ENCODE data around the gene CUX1. TPM values are rescaled to one million over a fixed set of nuclear protein-coding genes. Genes with fewer than 3 reads are reported as not detected.

The CUX1 gene
- total RNA-seq, 4 donors from 2014 or later: 58.2 to 295 (median 76.9) TPM

GRCh38 chr7:102072636-102073209 lies 255.3 kb downstream of the CUX1 start:
- Histone ChIP-seq H3K4me3 (no peak overlapping the region), H3K4me1 (no peaks in the 10 kb centered on the region), H3K27ac (no peak overlapping the region), H3K36me3 (no peaks in the 10 kb centered on the region), H3K9me3 (no peaks in the 10 kb centered on the region), H3K27me3 (no peaks in the 10 kb centered on the region)
- no peak for TF ChIP-seq POLR2A (IDR thresholded peaks at IDR 0.05)
- TF ChIP-seq, protein P1, sequence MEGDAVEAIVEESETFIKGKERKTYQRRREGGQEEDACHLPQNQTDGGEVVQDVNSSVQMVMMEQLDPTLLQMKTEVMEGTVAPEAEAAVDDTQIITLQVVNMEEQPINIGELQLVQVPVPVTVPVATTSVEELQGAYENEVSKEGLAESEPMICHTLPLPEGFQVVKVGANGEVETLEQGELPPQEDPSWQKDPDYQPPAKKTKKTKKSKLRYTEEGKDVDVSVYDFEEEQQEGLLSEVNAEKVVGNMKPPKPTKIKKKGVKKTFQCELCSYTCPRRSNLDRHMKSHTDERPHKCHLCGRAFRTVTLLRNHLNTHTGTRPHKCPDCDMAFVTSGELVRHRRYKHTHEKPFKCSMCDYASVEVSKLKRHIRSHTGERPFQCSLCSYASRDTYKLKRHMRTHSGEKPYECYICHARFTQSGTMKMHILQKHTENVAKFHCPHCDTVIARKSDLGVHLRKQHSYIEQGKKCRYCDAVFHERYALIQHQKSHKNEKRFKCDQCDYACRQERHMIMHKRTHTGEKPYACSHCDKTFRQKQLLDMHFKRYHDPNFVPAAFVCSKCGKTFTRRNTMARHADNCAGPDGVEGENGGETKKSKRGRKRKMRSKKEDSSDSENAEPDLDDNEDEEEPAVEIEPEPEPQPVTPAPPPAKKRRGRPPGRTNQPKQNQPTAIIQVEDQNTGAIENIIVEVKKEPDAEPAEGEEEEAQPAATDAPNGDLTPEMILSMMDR (IDR thresholded peaks at IDR 0.05): no peak
- DNase-seq: no peak
- intact Hi-C loops (cut with DNase I; ENCODE audit: low total_unique reads): no loop called here

GRCh38 chr7:102073931-102074880 lies 256.8 kb downstream of the CUX1 start:
- no peak for DNase-seq
- H3K4me1 ChIP-seq: no peaks in the 10 kb centered on the region

GRCh38 chr7:102075126-102075525 lies 257.7 kb downstream of the CUX1 start:
- no peak for DNase-seq
- TF ChIP-seq, protein P1 (IDR thresholded peaks at IDR 0.05): no peak
- no peak for TF ChIP-seq POLR2A (IDR thresholded peaks at IDR 0.05)
- Histone ChIP-seq H3K27me3 (no peaks in the 10 kb centered on the region), H3K9me3 (no peaks in the 10 kb centered on the region), H3K4me3 (no peak overlapping the region), H3K36me3 (no peaks in the 10 kb centered on the region), H3K27ac (no peak overlapping the region), H3K4me1 (no peaks in the 10 kb centered on the region)
- intact Hi-C loops (cut with DNase I; ENCODE audit: low total_unique reads): no loop called here

More at GRCh38 chr7:102073931-102074880, 256.8 kb downstream of the CUX1 start:
- Histone ChIP-seq H3K27me3 (no peaks in the 10 kb centered on the region), H3K27ac (no peak overlapping the region), H3K36me3 (no peaks in the 10 kb centered on the region), H3K4me3 (no peak overlapping the region), H3K9me3 (no peaks in the 10 kb centered on the region)
- TF ChIP-seq POLR2A (IDR thresholded peaks at IDR 0.05): no peak
- TF ChIP-seq, protein P1 (IDR thresholded peaks at IDR 0.05): no peak
- intact Hi-C loops (cut with DNase I; ENCODE audit: low total_unique reads): no loop called here

- no peak overlapping the region for H3K27ac ChIP-seq
- no peak overlapping the region for H3K4me3 ChIP-seq
- H3K4me1 ChIP-seq: no peaks in the 10 kb centered on the region
- intact Hi-C loops (cut with DNase I; ENCODE audit: low total_unique reads): no loop called here
- H3K36me3 ChIP-seq: no peaks in the 10 kb centered on the region
- no peaks in the 10 kb centered on the region for H3K27me3 ChIP-seq
- no peaks in the 10 kb centered on the region for H3K9me3 ChIP-seq
- TF ChIP-seq, protein P1 (IDR thresholded peaks at IDR 0.05): no peak
- TF ChIP-seq POLR2A (IDR thresholded peaks at IDR 0.05): no peak
- DNase-seq: no peak
Observed at GRCh38 chr7:102075553-102076135, 258.2 kb downstream of the CUX1 start.

DNA sequence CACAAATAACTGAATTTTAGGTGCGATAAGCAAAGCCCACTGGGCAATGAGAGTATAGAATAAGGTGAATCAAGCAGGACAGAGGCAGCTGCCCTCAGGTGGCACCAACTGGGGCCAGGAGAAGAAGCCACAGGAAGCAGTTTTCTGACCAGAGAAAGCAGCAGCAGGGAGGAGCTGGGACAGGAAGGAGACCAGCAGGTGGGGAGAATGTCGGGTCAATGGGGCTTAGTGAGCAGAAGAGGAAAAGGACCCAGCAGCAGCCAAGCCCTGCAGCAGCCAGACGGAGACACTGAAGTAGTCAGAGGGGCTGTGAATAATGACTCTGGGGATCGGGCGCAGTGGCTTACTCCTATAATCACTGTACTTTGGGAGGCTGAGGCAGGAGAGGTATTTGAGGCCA lies 259.7 kb downstream of the CUX1 start:
- Histone ChIP-seq H3K27ac (no peak overlapping the region), H3K4me1 (no peaks in the 10 kb centered on the region), H3K36me3 (no peaks in the 10 kb centered on the region), H3K4me3 (no peak overlapping the region), H3K9me3 (no peaks in the 10 kb centered on the region), H3K27me3 (no peaks in the 10 kb centered on the region)
- intact Hi-C loops (cut with DNase I; ENCODE audit: low total_unique reads): no loop called here
- TF ChIP-seq POLR2A (IDR thresholded peaks at IDR 0.05): no peak
- TF ChIP-seq, protein P1 (IDR thresholded peaks at IDR 0.05): no peak
- no peak for DNase-seq

Data from uterus (tissue), 4 donors.